Stimulated activated CD8-positive, alpha-beta memory T cell treated with anti-CD3 and anti-CD28 coated beads, Interleukin-12 subunit alpha, Interleukin-12 subunit beta, amount 100 ng/mL, for 24 hours (primary cell): Measurements from ENCODE around the gene DDX24.
"Not testable (repeated sequence)": the region's sequence is repeated elsewhere in the genome, so short reads cannot be mapped to it uniquely, and the experiment has no call there.

Experiments
- DNase-seq: peaks from one replicate; pipeline ENCODE4 v3.0.0-alpha.2; 2020; ENCODE audit errors: extremely low read depth

DDX24 gene

DNA sequence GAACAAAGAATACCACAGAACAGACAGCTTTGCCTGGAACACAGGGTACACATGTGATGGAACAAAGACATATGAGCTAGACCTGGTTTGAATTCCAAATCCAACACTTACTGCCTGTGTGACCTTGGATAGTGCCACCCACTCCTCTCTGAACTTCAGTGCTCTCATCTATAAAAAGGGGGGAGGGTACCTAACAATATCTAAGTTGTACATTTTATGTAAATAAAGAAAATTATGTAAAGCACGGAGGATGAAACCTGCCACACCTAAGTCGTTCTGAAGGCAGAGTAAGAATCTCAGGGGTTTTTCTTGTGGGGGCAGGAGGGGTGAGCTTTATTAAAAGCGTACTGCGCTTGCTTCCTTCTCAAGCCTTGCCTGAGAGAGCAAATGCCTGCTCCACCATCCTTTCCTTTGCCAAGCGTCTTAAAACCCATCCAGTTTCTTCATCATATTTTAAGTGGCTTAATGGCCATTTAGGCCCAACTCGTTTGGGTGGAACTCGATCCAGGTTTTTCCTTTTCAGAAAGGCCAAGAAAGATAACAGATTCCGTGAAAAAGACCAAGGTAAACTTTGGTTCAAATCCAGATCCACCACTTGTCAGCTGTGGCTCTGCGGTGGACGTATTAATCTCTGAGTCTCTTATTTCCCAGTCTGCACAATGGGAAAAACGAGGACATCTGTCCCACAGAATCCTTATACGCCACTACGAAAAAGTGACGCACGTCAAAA is 946 bp downstream of the DDX24 start:
- DNase-seq, result no peak

- DNase-seq, result no peak
Observed at GRCh38 chr14:94077823-94078222, 3.2 kb downstream of the DDX24 start.

- no peak for DNase-seq
Observed at GRCh38 chr14:94077111-94077821, 3.7 kb downstream of the DDX24 start.

GRCh38 chr14:94075008-94075407 is 6.0 kb downstream of the DDX24 start:
- no peak for DNase-seq

GRCh38 chr14:94074534-94074933 is 6.5 kb downstream of the DDX24 start:
- no peak for DNase-seq

GRCh38 chr14:94072076-94072475 is 8.9 kb downstream of the DDX24 start:
- DNase-seq, result not testable (repeated sequence)

DNA sequence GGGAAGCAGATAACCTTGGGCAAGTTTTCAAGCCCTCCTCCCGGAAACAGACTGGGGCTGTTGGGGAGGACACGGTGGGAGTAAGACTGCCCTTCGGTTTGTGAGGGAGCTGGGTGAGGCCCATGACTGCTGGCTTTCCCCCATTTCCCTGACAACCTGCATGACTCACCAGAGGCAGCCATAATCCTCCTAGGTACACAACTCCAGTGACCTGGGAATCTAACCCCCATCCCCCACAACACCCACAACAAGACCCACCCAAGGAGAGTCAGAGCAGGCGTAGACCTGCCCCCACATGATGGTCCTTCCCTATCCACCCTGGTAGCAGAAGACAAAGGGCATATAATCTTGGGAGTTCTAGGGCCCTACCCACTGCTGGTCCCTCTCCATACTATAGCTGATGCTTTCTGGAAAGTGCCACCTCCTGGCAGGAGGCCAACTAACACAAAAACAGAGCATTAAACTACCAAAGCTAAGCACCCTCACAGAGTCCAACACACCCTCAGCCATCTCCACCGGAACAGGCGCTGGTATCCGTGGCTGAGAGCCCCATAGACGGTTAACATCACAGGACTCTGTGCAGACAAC is 14.8 kb downstream of the DDX24 start:
- no peak for DNase-seq

DNA sequence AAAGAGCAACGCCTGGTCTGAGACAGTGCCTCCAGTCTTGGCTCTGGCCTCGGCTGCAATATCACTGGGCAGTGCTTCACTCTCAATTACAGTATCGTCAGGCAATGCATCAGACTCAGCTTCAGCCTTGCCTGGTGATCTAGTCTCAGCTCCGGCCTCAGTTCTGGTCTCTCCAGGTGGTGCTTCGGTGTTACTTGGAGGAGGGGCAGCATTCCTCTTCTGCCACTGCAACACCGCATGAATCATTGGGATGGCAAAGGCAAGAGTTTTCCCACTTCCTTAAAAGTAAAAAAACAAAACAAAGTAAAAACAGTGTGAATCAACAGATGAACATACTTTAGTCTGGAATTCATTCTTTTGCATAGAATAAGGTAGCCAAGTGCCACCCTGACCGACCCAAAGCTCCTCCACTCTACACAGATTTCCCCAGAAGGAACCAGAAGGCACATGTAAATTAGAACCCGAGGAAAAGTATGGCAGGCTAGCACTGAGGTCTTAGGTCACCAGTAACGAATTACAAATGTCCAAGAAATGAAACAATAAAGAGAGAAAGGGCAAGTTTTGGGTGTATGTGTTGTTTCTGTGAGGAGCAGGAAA is 18.6 kb downstream of the DDX24 start:
- DNase-seq, result no peak

GRCh38 chr14:94059998-94060397 is 21.0 kb downstream of the DDX24 start:
- DNase-seq, result no peak

GRCh38 chr14:94058674-94059138 is 22.3 kb downstream of the DDX24 start:
- no peak for DNase-seq

- no peak for DNase-seq
Observed at GRCh38 chr14:94058128-94058673, 22.8 kb downstream of the DDX24 start.

- DNase-seq, result no peak
Observed at GRCh38 chr14:94056579-94057308, 24.3 kb downstream of the DDX24 start.

GRCh38 chr14:94054936-94055335 is 26.1 kb downstream of the DDX24 start:
- DNase-seq, result no peak

GRCh38 chr14:94054401-94054800 is 26.6 kb downstream of the DDX24 start:
- no peak for DNase-seq

DNA sequence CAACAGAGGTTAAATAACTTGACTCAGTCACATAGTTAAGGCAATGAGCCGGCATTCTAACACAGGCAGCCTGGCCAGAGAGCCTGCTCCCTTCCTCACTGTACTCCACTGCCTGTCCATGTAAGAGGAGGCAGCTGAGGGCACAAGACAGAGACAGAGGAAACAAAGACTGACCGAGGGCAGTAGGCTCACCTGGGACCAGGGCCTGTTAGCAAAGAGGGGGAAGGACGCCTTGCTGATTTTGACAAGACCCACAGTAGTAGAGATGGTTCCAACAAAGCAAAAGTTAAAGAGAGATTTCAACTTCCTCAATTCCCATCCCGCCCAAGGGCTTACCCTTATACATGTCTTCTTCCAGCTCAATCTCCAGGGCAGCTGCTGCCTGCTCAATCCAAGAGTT is 28.3 kb downstream of the DDX24 start:
- no peak for DNase-seq

GRCh38 chr14:94052199-94052598 is 28.8 kb downstream of the DDX24 start:
- no peak for DNase-seq

DNA sequence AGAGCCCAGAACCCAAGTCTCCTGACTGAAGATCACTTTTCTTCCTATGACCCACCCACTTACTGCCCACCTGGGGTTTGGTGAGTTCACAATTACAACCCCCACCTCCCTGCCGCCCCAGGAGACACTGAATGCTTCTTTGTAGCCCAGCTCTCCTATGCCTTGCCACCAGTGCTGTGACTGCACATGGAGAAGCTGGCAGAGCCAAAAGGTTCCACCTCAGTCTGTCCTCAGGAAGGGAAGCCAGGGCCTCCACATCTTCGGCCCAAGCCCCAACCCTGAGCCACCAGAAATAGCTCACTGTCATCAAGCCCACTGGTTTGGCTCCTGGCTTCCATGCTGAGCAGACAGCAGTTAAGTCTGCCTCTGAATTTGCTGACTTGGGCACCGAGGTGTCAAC is 29.2 kb downstream of the DDX24 start:
- DNase-seq, result no peak

GRCh38 chr14:94051115-94051514 is 29.9 kb downstream of the DDX24 start:
- no peak for DNase-seq

DNA sequence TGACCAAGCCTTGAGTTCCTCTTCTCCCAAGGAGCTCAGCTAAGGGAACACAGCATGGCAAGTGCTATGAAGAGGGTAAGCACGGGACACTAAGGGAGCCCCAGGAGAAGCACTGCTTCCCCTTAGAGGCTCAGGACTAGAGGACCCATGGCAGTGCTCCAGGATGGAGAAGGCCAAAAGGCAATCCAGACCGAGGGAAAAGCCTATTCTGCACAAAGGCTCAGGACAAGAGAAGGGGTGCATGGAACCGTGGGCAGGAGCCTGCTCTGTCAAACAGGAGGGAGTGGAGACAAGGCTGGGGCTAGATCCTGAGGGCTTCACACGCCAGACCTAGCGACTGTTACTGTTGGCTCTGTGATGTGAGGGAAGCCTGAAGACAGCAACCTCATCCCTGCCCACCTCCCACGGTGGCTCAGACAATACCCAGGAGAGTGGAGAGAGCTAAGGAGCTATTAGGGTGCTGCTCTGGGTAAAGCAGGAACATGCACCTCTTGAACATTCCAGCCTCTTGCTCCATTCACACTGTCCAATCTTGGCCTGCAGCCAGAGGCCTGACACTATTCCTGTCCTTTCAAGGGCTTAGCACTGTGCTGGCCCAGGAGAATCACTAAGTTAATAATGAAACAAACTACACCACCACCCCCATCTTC is 30.6 kb downstream of the DDX24 start:
- no peak for DNase-seq

GRCh38 chr14:94049625-94050023 is 31.4 kb downstream of the DDX24 start:
- no peak for DNase-seq
